Tongue (tissue), 2 donors: ENCODE data around the gene PSEN1. TPM values are rescaled to one million over a fixed set of nuclear protein-coding genes. Genes with fewer than 3 reads are reported as not detected.

Experiments used
- small RNA-seq: library from RNA; depleted of rRNA; stranded (forward); fragments of <200 nt; gene quantifications from one replicate; pipeline ENCODE3, GENCODE V24; 2014; ENCODE audit warnings: low replicate concordance
- total RNA-seq: library from RNA; depleted of rRNA; stranded (reverse); fragments of >200 nt; gene quantifications from one replicate; pipeline ENCODE4 v1.2.3, GENCODE V29; 2014

The PSEN1 gene
- total RNA-seq, 1 donor from 2014 or later: 49.5 TPM

Small RNAs within 50 kb of the gene (small RNA-seq; reads per million reads assigned to genes)
- not detected for gene AC004858.1
- not detected for gene RNU6-419P

Other genes starting within 250 kb of the PSEN1 start
- gene DPF3, start 242.4 kb upstream of the PSEN1 start, total RNA-seq: 20.6 TPM
- 22.4 TPM for gene DCAF4, start 210.0 kb upstream of the PSEN1 start, total RNA-seq
- gene ZFYVE1, start 109.4 kb upstream of the PSEN1 start, total RNA-seq: 15.3 TPM
- gene RBM25, start 78.0 kb upstream of the PSEN1 start, total RNA-seq: 56.6 TPM
- gene PAPLN, start 101.0 kb downstream of the PSEN1 start, total RNA-seq: 7.3 TPM